Activated CD8-positive, alpha-beta memory T cell treated with anti-CD3 and anti-CD28 coated beads, Interleukin-2, amount 50 U/mL, for 4 hours (primary cell): ENCODE results near the gene SYDE1.

Experiments used
- DNase-seq: peaks from one replicate; pipeline ENCODE4 v3.0.0-alpha.2; 2020

Gene SYDE1

GRCh38 chr19:15125232-15126067 lies 18.2 kb downstream of the SYDE1 start:
- DNase-seq, result peak; percentile 97

- DNase-seq, result no peak
These were observed 19.1 kb downstream of the SYDE1 start for GRCh38 chr19:15126131-15126910.

DNA sequence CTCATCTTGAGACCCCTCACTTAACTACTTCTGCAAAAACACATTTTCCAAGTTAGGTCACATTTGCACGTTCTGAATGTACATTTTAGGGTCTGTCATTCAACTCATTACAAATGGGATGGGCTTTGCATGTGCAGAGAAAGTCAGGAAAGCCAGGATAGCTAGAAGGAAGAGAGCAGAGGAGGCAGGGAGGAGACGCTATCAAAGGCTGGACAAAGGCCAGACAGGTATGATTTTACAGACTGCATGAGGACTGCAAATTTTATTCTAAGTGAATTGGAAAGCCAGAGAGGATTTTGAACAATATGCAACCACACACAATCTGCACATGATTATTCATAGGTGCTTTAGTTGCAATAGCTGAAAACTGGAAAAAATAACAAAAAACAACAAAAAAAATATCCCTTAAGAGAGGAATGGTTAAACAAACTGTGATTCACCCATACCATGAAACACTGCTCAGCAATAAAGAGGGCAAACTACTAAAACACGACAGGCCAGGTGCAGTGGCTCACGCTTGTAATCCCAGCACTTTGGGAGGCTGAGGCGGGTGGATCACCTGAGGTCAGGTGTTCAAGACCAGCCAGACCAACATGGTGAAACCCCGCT lies 21.1 kb downstream of the SYDE1 start:
- DNase-seq, result no peak

- peak; percentile 53 for DNase-seq
These were observed 22.8 kb downstream of the SYDE1 start for GRCh38 chr19:15129856-15130585.

GRCh38 chr19:15136234-15136954 lies 29.2 kb downstream of the SYDE1 start:
- no peak for DNase-seq

GRCh38 chr19:15137777-15138176 lies 30.6 kb downstream of the SYDE1 start:
- no peak for DNase-seq

DNA sequence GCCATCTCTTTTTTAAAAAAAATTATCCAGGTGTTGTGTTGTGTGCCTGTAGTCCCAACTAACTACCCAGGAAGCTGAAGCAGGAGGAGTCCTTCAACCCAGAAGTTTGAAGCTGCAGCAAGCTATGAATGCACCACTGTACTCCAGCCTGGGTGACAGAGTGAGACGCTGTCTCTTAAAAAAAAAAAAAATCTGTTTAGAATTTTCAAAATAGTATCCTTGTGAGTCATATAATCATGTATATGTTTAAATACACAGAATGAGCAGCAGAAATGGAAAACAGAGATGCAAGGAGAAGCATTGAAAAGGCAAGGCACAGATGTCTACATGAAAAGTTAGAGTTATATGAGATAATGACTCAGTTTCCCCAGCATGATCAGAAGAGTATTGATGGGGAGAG lies 31.2 kb downstream of the SYDE1 start:
- no peak for DNase-seq

DNA sequence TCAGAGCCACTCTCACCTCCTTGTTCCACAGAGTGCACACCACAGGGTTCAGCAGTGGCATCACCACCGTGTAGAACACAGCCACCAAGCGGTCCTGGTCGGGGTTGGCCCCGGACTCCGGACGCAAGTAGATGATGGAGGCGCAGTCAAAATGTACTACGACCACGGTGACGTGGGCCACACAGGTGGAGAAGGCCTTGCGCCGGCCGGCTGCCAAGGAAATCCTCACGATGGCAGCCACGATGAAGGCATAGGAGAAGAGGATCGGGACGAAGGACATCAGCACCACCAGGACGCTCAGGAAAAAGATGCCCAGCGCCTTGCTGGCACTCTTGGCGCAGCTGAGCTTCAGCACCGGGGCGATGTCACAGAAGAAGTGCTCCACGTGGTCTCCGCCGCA lies 33.9 kb downstream of the SYDE1 start:
- DNase-seq, result no peak

GRCh38 chr19:15142313-15142712 lies 35.1 kb downstream of the SYDE1 start:
- DNase-seq, result no peak

- DNase-seq, result no peak
These were observed 36.9 kb downstream of the SYDE1 start for GRCh38 chr19:15144046-15144646.

GRCh38 chr19:15147090-15147489 lies 39.9 kb downstream of the SYDE1 start:
- DNase-seq, result no peak

DNA sequence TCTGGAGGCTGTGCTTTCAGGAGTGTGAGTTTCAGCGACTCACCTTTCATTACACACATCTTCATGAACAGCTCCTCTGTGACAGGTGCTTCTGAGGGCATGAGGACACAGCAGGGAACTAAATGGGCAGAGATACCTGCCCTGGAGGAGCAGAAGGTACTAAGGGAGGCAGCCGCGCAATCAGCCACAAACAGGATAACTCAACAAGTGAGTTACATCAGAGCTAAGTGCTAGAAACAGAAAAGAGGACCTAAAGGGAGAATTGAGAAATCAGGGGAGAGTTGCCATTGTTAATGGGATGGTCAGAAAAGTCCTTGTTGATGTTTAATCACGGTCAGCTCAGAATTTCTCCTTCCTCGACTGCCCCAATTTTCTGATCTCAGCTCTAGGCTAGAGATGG lies 42.5 kb downstream of the SYDE1 start:
- DNase-seq, result no peak

GRCh38 chr19:15154002-15154612 lies 46.9 kb downstream of the SYDE1 start:
- DNase-seq, result no peak

GRCh38 chr19:15155296-15155695 lies 48.1 kb downstream of the SYDE1 start:
- no peak for DNase-seq

- DNase-seq, result no peak
These were observed 49.2 kb downstream of the SYDE1 start for GRCh38 chr19:15156391-15156790.

GRCh38 chr19:15159251-15159650 lies 52.0 kb downstream of the SYDE1 start:
- no peak for DNase-seq

DNA sequence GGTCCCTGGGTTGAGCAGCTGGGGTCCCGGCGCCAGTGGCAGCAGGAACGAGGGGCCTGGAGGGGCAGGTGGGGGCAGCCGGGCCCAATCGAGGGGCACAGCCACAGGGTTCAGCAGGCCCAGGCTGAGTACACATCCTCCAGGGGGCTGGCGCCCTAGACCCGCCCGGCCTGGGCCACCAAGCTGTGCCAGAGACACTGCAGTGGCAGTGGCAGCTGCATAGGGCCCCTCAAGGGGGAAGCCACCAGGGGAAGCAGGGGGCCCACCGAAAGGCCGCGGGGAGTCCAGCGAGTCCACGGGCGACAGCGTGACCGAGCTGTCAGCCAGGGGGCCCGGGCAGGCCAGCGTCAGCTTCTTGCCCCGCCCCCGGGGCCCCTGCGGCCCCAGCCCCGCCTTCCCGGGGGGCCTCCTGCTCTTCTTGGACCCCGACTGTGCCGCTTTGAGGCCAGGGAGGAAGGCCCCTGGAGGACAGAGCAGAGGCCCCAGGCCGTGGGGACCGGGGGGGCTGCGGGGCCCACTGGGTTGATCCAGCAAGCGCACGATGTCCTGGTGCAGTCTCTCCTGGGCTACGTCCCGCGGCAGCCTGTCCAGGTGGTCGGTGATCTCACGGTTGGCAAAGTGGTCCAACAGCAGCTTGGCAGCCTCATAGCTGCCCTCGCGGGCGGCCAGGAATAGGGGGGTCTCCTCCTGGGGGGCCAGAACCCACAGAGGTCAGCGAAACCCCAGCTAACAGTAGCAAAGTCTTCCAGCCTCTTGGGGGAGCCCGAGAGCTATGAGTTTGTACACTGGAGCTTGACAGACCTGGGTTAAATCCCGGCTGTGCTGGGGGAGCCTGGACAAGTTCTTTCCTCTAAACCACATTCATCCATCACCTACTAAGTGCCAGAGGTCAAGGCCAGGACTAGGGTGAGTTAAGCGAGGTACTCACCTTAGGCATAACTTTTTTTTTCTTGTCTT lies 54.1 kb downstream of the SYDE1 start:
- no peak for DNase-seq
